Mesendoderm (in vitro differentiated cells): ENCODE data around the gene GRAMD4.

Experiments used
- DNase-seq: peaks from one replicate; pipeline ENCODE4 v3.0.0; 2013
- H2AK5ac ChIP-seq: 2 replicates; pipeline ENCODE4 v1.6.1; 2013; ENCODE audit warnings: low read length, inconsistent platforms
- H2BK120ac ChIP-seq: 2 replicates; pipeline ENCODE4 v1.6.1; 2013; ENCODE audit warnings: low read depth, mild to moderate bottlenecking, low read length, moderate library complexity, mixed read lengths
- H2BK15ac ChIP-seq: replicated peaks from 2 replicates; pipeline ENCODE4 v1.6.1; 2013; ENCODE audit warnings: low read depth, mild to moderate bottlenecking, moderate library complexity
- H2BK5ac ChIP-seq: 2 replicates; pipeline ENCODE4 v1.6.1; 2013; ENCODE audit warnings: low read length, inconsistent platforms
- H3K18ac ChIP-seq: 2 replicates; pipeline ENCODE4 v1.6.1; 2013; ENCODE audit warnings: mild to moderate bottlenecking, low read length, mixed read lengths
- H3K23ac ChIP-seq: one replicate; pipeline ENCODE4 v1.6.1; 2013; ENCODE audit warnings: low read length
- H3K27ac ChIP-seq: 2 replicates; pipeline ENCODE4 v1.5.1; 2013; ENCODE audit warnings: low read depth, mild to moderate bottlenecking, inconsistent platforms, low read length, moderate library complexity
- H3K27me3 ChIP-seq: 2 replicates; pipeline ENCODE4 v1.6.1; 2013; ENCODE audit warnings: low read length, control low read depth, mild to moderate bottlenecking, inconsistent platforms; ENCODE audit not compliant: insufficient read depth, poor library complexity
- H3K36me3 ChIP-seq: 2 replicates; pipeline ENCODE4 v1.6.1; 2013; ENCODE audit warnings: low read length, inconsistent platforms; ENCODE audit not compliant: control insufficient read depth, insufficient read depth
- H3K4ac ChIP-seq: one replicate; pipeline ENCODE4 v1.6.1; 2013; ENCODE audit warnings: low read depth, mild to moderate bottlenecking, low read length, moderate library complexity
- H3K4me1 ChIP-seq: 2 replicates; pipeline ENCODE4 v1.6.1; 2013; ENCODE audit warnings: low read depth, low read length, inconsistent platforms; ENCODE audit not compliant: control insufficient read depth
- H3K4me2 ChIP-seq: 2 replicates; pipeline ENCODE4 v1.6.1; 2013; ENCODE audit warnings: low read length
- H3K4me3 ChIP-seq: 2 replicates; pipeline ENCODE4 v1.5.1; 2013; ENCODE audit warnings: mild to moderate bottlenecking, low read length
- H3K56ac ChIP-seq: one replicate; pipeline ENCODE4 v1.6.1; 2013; ENCODE audit warnings: low read length
- H3K79me1 ChIP-seq: 2 replicates; pipeline ENCODE4 v1.6.1; 2013; ENCODE audit warnings: low read length, inconsistent platforms
- H3K79me2 ChIP-seq: 2 replicates; pipeline ENCODE4 v1.6.1; 2013; ENCODE audit warnings: mild to moderate bottlenecking, low read length; ENCODE audit not compliant: control insufficient read depth, insufficient read depth
- H3K9ac ChIP-seq: 2 replicates; pipeline ENCODE4 v1.6.1; 2013; ENCODE audit warnings: low read length, inconsistent platforms
- H4K5ac ChIP-seq: one replicate; pipeline ENCODE4 v1.6.1; 2013; ENCODE audit warnings: low read length
- H4K8ac ChIP-seq: one replicate; pipeline ENCODE4 v1.6.1; 2013; ENCODE audit warnings: low read depth, mild to moderate bottlenecking, control low read depth, low read length, moderate library complexity
- WGBS: extraction: QIAGEN DNeasy Blood & Tissue Kit; methylation state at CpG from one replicate; pipeline ENCODE4 v1.1.7; 2013; ENCODE audit warnings: low lambda C conversion rate, missing lambda C conversion rate; ENCODE audit not compliant: insufficient coverage; ENCODE audit errors: extremely low coverage; 5-methylcytosine and 5-hydroxymethylcytosine counted together

The GRAMD4 gene

GRCh38 chr22:46721501-46722085 is 101.4 kb downstream of the GRAMD4 start:
- H2BK5ac ChIP-seq = no peak overlapping the region
- no peaks in the 10 kb centered on the region for H3K27me3 ChIP-seq
- no peak overlapping the region for H3K56ac ChIP-seq
- no peak overlapping the region for H3K4me3 ChIP-seq
- no peak overlapping the region for H3K4me2 ChIP-seq
- H3K9ac ChIP-seq = no peak overlapping the region
- H4K8ac ChIP-seq = no peak overlapping the region
- no peak overlapping the region for H3K4ac ChIP-seq
- no peak overlapping the region for H2BK120ac ChIP-seq
- no peak overlapping the region for H3K18ac ChIP-seq
- H3K27ac ChIP-seq = no peak overlapping the region
- DNase-seq = no peak
- H3K4me1 ChIP-seq = no peaks in the 10 kb centered on the region
- peaks cover 8% of the 10 kb centered on the region for H3K36me3 ChIP-seq
- no peaks in the 10 kb centered on the region for H3K79me2 ChIP-seq
- no peak overlapping the region for H2BK15ac ChIP-seq
- no peak overlapping the region for H3K23ac ChIP-seq
- no peak overlapping the region for H4K5ac ChIP-seq
- H3K79me1 ChIP-seq = peaks cover 3% of the 10 kb centered on the region
- H2AK5ac ChIP-seq = no peak overlapping the region
- no CpG with 5 or more reads among the region's 16 CpGs for WGBS

GRCh38 chr22:46723882-46724281 is 103.7 kb downstream of the GRAMD4 start:
- WGBS = no CpG with 5 or more reads among the region's 9 CpGs
- DNase-seq = no peak
- Histone ChIP-seq H3K4me2 (no peak overlapping the region), H3K36me3 (peaks cover 4% of the 10 kb centered on the region), H3K27me3 (no peaks in the 10 kb centered on the region), H3K4me1 (no peaks in the 10 kb centered on the region), H3K79me2 (peaks cover 2% of the 10 kb centered on the region), H2BK15ac (no peak overlapping the region), H2BK120ac (no peak overlapping the region), H3K79me1 (peaks cover 11% of the 10 kb centered on the region), H3K18ac (no peak overlapping the region), H3K23ac (no peak overlapping the region), H3K27ac (no peak overlapping the region), H3K56ac (no peak overlapping the region), H2BK5ac (no peak overlapping the region), H3K4ac (no peak overlapping the region), H4K5ac (no peak overlapping the region), H3K9ac (no peak overlapping the region), H4K8ac (no peak overlapping the region), H3K4me3 (no peak overlapping the region), H2AK5ac (no peak overlapping the region)

GRCh38 chr22:46725096-46725495 is 104.9 kb downstream of the GRAMD4 start:
- Histone ChIP-seq H3K4me2 (no peak overlapping the region), H3K4me1 (no peaks in the 10 kb centered on the region), H3K27me3 (no peaks in the 10 kb centered on the region), H4K8ac (no peak overlapping the region), H3K36me3 (no peaks in the 10 kb centered on the region), H2BK5ac (no peak overlapping the region), H2BK120ac (no peak overlapping the region), H3K18ac (no peak overlapping the region), H3K79me1 (peaks cover 11% of the 10 kb centered on the region), H3K23ac (no peak overlapping the region), H3K56ac (no peak overlapping the region), H4K5ac (no peak overlapping the region), H2BK15ac (no peak overlapping the region), H3K9ac (no peak overlapping the region), H2AK5ac (no peak overlapping the region), H3K4ac (no peak overlapping the region), H3K79me2 (peaks cover 2% of the 10 kb centered on the region), H3K4me3 (no peak overlapping the region), H3K27ac (no peak overlapping the region)
- WGBS = no CpG with 5 or more reads among the region's 18 CpGs
- DNase-seq = no peak

DNA sequence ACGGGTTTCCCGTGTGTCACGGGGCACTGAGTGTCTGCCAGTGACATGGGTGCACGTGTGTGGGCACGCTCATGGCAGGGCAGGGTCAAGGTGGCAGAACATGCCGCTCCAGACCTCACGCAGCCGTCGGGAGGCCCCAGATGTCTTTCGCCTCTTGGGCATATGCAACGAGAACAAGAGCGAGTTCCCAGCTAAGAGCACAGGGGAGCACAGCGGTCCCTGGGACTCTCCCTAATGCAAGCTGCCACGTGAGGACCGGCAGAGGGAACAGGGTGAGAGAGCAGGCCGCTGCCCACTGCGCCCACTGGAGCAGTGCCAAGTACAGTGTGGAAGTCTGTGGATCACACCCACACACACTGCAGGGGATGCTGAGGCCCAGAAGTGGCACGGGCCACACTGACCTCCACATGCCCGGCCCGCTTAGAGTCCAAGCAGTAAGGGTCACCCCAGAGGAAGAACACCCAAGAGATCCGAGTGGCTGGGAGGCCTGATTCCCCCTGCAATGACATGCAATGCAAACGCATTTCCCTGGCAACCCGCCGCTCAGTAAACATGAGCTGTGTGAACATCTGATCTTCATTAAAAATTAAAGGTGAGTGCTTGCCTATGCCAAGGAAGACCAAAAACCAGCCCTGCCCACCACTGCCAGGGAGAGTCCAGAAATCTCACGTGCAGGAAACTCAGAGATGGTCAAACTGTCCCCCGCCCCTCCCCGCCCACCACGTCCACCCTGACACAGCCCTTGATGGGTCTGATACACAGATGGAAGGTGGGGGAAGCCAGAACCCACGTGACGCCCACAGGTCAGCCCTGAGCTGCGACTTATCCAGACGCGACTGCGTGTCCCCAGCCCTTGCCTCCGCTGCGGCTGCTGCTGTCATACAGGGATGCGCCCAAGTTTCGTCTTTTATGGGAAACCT is 106.1 kb downstream of the GRAMD4 start:
- no CpG with 5 or more reads among the region's 38 CpGs for WGBS
- DNase-seq = no peak

GRCh38 chr22:46726986-46727317 is 106.8 kb downstream of the GRAMD4 start:
- Histone ChIP-seq H3K23ac (no peak overlapping the region), H4K8ac (no peak overlapping the region), H3K79me1 (peaks cover 14% of the 10 kb centered on the region), H3K18ac (no peak overlapping the region), H3K27ac (no peak overlapping the region), H3K56ac (no peak overlapping the region), H4K5ac (no peak overlapping the region), H2BK5ac (no peak overlapping the region), H3K36me3 (no peaks in the 10 kb centered on the region), H3K4ac (no peak overlapping the region), H3K4me3 (no peak overlapping the region), H3K4me1 (peaks cover under 1% of the 10 kb centered on the region), H3K79me2 (peaks cover 3% of the 10 kb centered on the region), H3K4me2 (no peak overlapping the region), H2BK15ac (no peak overlapping the region), H3K27me3 (no peaks in the 10 kb centered on the region), H3K9ac (no peak overlapping the region), H2BK120ac (no peak overlapping the region), H2AK5ac (no peak overlapping the region)
- DNase-seq = no peak
- WGBS = no CpG with 5 or more reads among the region's 3 CpGs

More for the DNA sequence above, 106.1 kb downstream of the GRAMD4 start:
- Histone ChIP-seq H3K27ac (no peak overlapping the region), H3K4me2 (no peak overlapping the region), H3K36me3 (no peaks in the 10 kb centered on the region), H3K23ac (no peak overlapping the region), H3K4me1 (no peaks in the 10 kb centered on the region), H3K56ac (no peak overlapping the region), H3K18ac (no peak overlapping the region), H2AK5ac (no peak overlapping the region), H3K9ac (no peak overlapping the region), H3K27me3 (no peaks in the 10 kb centered on the region), H2BK5ac (no peak overlapping the region), H3K4ac (no peak overlapping the region), H3K79me1 (peaks cover 14% of the 10 kb centered on the region), H3K79me2 (peaks cover 3% of the 10 kb centered on the region), H4K5ac (no peak overlapping the region), H2BK15ac (no peak overlapping the region), H3K4me3 (no peak overlapping the region), H4K8ac (no peak overlapping the region), H2BK120ac (no peak overlapping the region)
